Retinal pigment epithelial cell (primary cell): ENCODE data around the gene TPRKB.
"Not testable (repeated sequence)": the region's sequence is repeated elsewhere in the genome, so short reads cannot be mapped to it uniquely, and the experiment has no call there.

Source experiments
- DNase-seq: peaks from one replicate; pipeline ENCODE4 v3.0.0-alpha.2; 2010; ENCODE audit warnings: low read depth
- H3K4me3 ChIP-seq: 2 replicates; pipeline ENCODE4 v1.5.1; 2011; ENCODE audit warnings: mild to moderate bottlenecking, low read length, control low read depth, moderate library complexity
- CTCF ChIP-seq: conservative IDR thresholded peaks from 2 replicates; pipeline ENCODE4 v1.5.1; 2011; ENCODE audit warnings: low read depth, low read length, control low read depth, inconsistent platforms

Gene TPRKB

GRCh38 chr2:73698101-73698500, 39.0 kb downstream of the TPRKB start:
- TF ChIP-seq CTCF, result no peak
- H3K4me3 ChIP-seq, result no peak overlapping the region
- DNase-seq, result no peak

- DNase-seq, result no peak
- TF ChIP-seq CTCF, result no peak
- H3K4me3 ChIP-seq, result no peak overlapping the region
Measured at GRCh38 chr2:73697606-73698005, 39.5 kb downstream of the TPRKB start.

GRCh38 chr2:73696985-73697384, 40.2 kb downstream of the TPRKB start:
- DNase-seq, result not testable (repeated sequence)

GRCh38 chr2:73696521-73696920, 40.6 kb downstream of the TPRKB start:
- not testable (repeated sequence) for DNase-seq, H3K4me3 ChIP-seq

More at GRCh38 chr2:73696985-73697384, 40.2 kb downstream of the TPRKB start:
- H3K4me3 ChIP-seq, result not testable (repeated sequence)

- H3K4me3 ChIP-seq, result not testable (repeated sequence)
- peak; percentile 63 for TF ChIP-seq CTCF
- peak; percentile 2 for DNase-seq
Measured at GRCh38 chr2:73690372-73691088, 46.6 kb downstream of the TPRKB start.

GRCh38 chr2:73688494-73688893, 48.7 kb downstream of the TPRKB start:
- not testable (repeated sequence) for H3K4me3 ChIP-seq, DNase-seq

- DNase-seq, result no peak
- no peak for TF ChIP-seq CTCF
- H3K4me3 ChIP-seq, result no peak overlapping the region
Measured at GRCh38 chr2:73685764-73686438, 51.2 kb downstream of the TPRKB start.

- not testable (repeated sequence) for DNase-seq, H3K4me3 ChIP-seq
- TF ChIP-seq CTCF, result peak; percentile 15
Measured at GRCh38 chr2:73684905-73685304, 52.2 kb downstream of the TPRKB start.

GRCh38 chr2:73684325-73684724, 52.8 kb downstream of the TPRKB start:
- H3K4me3 ChIP-seq, DNase-seq: not testable (repeated sequence)
